SK-N-SH treated with all-trans-retinoic acid at 6 μM for 48 hours (cell line): ENCODE results near the gene CD55.

ENCODE experiments used
- ISL1 ChIP-seq: fragments of 250-450 bp; sonication (Bioruptor Pico); IDR thresholded peaks from 2 replicates; pipeline ENCODE4 v2.1.2; 2022; ENCODE audit warnings: mild to moderate bottlenecking, moderate library complexity
- PATZ1 ChIP-seq: fragments of 250-450 bp; sonication (Bioruptor Pico); IDR thresholded peaks from 2 replicates; pipeline ENCODE4 v1.8.0; 2020; ENCODE audit warnings: mild to moderate bottlenecking, moderate library complexity, borderline replicate concordance
- POU6F1 ChIP-seq: fragments of 250-450 bp; sonication (Bioruptor Pico); IDR thresholded peaks from 2 replicates; pipeline ENCODE4 v1.8.0; 2021; ENCODE audit warnings: low read depth, mild to moderate bottlenecking, moderate library complexity, borderline replicate concordance
- TSHZ2 ChIP-seq: fragments of 250-450 bp; sonication (Bioruptor Pico); IDR thresholded peaks from 2 replicates; pipeline ENCODE4 v1.5.0; 2020; ENCODE audit warnings: mild to moderate bottlenecking, moderate library complexity
- ZFP30 ChIP-seq: fragments of 450-650 bp; formaldehyde crosslinking; IDR thresholded peaks from 2 replicates; pipeline ENCODE4 v1.5.0; 2022; ENCODE audit warnings: mild to moderate bottlenecking, moderate library complexity
- ZNF8 ChIP-seq: fragments of 450-650 bp; formaldehyde crosslinking; IDR thresholded peaks from 2 replicates; pipeline ENCODE4 v1.5.0; 2020; ENCODE audit warnings: mild to moderate bottlenecking, moderate library complexity

GRCh38 chr1:207344221-207344620 is 22.7 kb downstream of the CD55 start:
- no peak for TF ChIP-seq TSHZ2 (CRISPR knock-in tag)
- no peak for TF ChIP-seq ZNF8 (CRISPR knock-in tag)
- no peak for TF ChIP-seq PATZ1 (CRISPR knock-in tag)
- TF ChIP-seq ISL1: no peak
- no peak for TF ChIP-seq POU6F1 (CRISPR knock-in tag)
- TF ChIP-seq ZFP30 (CRISPR knock-in tag): no peak
